IPS-NIHi11 (cell line): ENCODE measurements around the gene AMER3.

Source experiments
- DNase-seq: peaks from one replicate; pipeline ENCODE4 v3.0.0; 2012; ENCODE audit warnings: mixed read lengths, low spot score

The AMER3 gene

DNA sequence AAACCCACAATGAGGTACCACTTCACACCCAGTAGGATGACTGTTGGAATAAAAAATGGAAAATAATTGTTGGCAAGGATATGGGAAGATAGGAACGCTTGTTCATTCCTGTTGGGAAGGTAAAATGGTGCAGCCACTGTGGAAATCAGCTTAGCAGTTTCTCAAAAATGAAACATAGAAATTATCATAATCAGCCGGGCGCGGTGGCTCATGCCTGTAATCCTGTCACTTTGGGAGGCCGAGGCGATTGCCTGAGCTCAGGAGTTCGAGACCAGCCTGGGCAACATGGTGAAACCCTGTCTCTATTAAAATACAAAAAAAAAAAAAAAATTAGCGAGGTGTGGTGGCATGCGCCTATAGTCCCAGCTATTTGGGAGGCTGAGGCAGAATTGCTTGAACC is 23.4 kb downstream of the AMER3 start:
- DNase-seq: no peak

DNA sequence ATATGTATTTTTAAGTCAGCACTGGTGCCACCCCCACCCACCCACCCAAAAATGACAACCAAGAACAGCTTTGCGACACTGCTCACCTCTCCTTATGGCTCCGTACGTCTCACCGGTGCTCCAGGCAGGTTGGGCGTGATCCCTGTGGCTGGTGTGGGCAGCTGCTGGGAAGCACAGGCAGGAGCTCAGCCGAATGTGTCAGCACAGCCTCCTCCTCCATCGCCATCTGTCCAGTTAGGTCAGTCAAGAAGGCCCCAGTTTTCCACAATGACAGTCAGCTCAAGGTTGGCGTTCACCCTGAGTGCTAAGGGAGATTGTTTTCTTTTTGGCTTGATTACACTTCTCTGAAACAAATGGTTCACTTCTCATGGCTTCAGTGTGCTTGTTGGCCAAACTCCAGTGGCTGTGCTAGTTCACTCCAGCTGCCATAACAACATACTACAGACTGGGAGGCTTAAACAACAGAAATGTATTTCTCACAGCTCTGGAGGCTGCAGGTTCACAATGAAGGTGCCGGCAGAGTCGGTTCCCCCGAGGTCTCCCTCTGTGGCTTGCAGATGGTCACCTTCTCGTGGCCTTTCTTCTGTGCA is 30.2 kb downstream of the AMER3 start:
- no peak for DNase-seq

DNA sequence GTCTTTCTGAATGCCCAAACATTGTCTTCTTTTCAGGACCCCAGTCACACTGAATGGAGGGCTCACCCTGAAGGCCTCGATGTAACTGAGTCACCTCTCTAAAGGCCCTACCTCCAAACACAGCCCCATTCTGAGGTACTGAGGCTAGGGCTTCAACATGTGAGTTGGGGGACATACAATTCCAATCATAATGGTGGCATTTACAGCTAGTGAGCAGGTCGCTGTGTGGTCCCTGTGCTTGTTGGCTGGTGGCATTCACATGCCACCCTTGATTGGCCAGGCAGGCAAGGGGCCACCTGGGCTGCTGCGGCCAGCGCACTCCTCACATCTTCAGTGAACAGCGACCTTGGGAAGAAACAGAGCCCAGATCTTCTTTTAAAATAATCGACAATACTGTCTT is 30.7 kb downstream of the AMER3 start:
- DNase-seq: no peak

DNA sequence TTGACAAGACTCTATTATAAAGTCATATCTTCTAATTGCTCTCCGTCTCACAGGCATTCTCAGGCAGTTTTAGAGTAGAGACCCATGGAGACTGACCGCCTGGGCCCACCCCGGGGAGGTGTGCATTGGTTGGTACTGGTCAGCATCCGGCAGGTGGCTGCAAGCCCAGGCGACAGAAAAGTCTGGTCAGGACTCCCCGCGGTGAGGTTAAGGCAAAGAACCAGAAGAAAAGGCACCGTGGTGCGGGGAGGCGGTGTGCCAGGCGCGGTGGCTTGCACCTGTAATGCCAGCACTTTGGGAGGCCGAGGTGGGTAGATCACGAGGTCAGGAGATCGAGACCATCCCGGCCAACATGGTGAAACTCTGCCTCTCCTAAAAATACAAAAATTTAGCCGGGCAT is 32.5 kb downstream of the AMER3 start:
- DNase-seq: no peak

DNA sequence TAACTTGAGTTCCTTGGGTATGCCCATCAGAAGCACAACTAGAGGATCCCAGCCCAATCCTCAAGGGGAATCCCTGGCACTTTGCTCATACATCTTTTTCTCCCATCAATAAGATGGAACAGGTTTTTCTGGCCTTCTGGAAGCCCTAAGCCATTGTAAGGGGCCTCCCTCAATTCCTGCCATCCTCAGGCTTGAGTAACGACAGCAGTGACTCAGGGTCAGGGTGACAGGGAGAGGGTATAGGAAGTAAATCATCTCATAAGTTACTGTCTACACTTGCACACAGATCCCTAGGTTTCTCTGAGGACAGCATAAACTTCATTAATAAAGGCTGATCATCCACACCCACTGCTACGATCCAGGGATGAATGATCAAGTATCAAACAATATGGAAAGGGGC is 35.0 kb downstream of the AMER3 start:
- DNase-seq: no peak

DNA sequence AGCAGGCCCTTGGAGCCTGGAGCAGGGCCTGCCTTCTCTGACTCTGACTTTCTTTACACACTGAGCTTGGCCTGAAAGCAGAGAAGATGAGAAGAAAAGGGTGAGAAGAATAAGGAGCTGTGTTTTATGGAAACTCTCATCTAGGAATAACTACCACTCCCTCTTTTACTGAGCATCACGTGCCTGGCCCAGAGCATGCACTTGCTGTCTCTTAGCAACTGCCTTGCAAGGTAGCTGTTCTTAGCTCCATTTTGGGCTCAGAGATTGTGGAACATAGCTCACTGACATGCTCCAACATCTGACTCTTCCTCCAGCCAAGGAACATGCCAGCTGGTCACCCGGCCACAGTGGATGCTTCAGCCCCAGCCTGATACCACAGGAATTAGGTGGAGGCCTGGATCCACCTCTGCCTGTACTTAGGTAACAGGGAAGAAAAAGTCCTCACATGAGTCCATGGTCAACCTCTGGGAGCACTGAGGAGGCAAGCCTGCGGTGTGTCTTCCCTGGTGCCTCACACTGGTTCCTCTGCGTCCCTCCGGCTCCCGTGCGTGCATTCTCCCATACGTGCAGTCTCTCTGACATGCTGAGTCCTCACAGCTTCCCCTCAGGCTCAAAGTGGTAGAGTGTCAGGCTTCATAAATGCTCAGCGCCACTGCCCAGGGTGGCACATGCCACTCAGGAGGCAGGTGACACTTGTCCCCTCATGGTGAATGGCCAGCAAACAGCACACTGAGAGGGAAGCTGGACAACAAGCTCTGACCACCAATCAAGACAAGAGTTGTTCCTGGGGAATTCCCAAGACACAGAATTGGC is 35.7 kb downstream of the AMER3 start:
- DNase-seq: no peak

DNA sequence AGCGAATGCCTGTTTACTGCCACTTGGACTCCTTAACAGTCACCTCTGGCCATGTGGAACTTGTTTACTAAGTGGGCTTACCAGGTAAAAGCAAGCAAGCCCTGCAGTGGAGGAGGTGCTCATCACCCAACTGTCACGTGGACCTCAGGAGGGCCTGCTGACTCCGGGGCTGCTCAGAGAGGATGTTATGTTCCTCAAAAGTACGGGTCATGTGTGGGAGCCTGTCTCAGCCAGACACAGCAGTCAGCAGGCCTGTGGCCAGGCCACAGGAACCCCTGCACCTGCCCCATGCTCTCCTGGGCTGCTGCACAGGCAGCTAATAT is 36.2 kb downstream of the AMER3 start:
- DNase-seq: no peak

DNA sequence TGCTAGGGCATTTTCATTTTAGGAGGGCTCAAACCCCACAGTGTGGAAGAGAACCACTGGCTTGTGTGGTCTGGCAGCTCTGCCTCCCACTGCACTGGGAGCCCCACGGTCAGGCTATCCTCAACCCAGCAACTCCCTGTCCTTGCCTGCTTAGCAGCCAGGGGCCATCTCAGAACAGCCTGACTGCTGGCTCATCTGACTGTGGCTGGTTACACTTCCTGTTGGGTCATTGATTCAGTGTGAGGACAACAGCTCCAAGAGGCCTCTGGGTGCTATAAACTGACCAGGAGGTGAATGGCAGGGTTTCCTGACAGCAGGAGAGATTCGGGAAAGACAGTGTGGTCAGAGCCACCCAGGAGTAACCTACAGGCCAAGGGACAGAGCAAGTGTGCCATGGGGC is 40.1 kb downstream of the AMER3 start:
- no peak for DNase-seq

DNA sequence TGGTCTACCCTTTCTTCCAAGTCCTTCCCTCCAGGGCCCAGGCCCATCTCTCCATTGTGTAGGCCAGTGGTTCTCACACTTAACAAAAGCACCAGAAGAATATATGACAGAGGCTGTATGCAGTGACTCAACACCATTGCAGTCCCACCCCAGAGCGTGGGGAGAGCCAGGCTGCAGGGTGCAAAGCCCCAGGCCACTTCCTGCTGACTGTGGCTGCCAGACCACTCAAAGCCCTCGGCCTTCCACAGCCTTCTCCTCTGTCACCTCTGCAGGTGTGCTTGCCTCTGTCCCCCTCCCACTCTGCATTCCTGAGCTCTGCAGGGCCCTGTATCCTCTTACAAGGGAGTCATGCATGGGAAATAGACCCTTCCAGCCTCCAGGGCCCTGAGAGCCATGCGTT is 41.0 kb downstream of the AMER3 start:
- DNase-seq: peak; percentile 53

DNA sequence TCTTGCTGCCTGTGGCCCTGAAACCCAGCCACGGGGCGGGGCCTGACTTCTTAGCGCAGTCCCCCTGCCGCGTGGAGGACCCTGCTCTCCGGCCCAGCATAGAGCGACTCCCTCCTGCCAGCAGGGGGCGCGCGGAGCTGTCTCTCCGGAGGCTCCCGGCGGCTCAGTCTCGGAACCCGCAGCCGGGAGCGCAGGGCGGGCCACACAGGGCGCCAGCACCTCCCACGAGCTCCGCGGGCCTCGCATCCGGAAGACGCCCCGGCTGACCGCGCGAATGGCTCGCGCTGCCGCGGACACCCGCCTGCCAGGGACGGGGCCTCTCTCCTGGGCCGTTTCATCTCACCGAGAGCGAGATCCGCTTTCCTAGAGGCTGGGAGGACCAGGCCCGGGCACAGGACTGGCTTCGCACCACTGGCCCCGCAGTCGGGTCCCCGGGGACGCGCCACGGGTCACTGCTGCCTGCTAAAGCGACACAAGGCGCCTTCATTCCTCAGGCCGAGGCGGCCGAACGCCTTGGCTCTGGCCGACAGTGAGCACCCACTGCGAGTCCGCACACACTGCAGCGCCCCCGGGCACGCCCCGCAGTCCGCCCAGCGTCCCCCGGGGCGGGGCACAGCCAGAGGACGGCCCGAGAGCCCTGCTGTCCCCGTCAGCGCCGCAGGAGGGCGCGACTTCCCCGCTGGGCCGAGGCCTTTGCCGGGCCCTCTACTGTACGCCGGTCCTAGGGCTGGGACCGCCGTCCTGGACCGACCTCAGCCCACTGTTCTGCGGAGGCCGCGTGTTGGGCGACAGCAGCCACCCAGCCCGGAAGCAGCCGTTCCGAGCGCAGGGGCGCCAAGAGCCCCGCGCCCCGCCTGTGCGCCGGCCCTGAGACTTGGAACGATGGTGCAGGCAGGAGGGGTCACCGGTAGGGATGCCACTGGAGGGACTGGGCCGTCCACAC is 42.4 kb downstream of the AMER3 start:
- DNase-seq: peak; percentile 92

DNA sequence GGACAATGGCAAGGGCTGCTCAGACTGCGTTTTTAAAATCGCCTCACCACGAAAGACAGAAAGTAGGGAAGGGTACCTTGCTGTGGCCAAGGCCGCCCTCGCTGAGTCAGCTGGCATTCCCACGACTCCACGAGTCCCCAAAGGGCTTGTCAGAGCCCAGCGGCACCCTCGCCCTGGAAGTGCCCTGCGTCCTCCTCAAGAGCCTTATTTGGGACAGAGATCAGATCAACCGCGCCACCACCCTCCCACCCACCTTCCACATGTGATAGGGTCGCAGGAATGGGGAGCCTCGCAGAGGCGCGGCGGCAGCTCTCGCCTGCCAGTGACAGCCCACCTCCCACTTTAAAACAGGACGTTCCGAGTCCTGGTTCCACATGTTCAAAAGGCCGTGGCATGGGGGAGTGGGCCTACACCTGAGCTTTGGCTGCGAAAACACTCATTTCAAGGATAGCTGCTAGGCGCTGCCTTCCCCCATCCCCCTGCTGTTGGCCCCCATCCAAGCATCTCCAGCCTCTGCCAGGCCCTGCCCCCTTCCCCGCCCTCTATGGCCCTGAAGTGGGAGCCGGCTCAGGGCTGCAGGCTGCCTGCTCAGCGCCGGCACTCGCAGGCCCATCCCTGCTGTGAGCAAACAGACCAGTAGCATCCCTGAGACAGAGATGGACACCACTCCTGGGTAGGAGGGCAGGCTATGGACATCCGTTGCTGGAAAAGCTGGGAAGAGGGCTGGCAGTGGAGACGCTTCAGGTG is 43.3 kb downstream of the AMER3 start:
- peak; percentile 71 for DNase-seq

DNA sequence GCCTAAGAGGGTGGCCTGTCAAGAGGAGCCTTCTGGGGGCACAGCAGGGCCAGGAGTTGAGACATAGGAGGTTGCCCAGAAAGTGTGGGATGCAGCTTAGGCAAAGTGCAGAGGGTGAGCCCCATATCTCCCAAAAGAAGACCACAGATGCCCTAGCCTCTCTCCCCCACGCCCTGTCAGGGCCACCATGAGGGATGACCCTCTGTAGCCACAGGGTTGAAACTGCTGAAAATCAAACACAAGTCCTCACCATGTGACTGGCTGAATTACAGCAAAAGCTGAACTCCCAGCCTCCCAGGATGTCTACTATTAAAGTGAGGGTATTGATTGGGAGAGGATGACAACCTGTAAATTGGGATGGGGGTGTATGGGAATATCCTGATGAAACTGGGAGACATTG is 44.0 kb downstream of the AMER3 start:
- DNase-seq: no peak

DNA sequence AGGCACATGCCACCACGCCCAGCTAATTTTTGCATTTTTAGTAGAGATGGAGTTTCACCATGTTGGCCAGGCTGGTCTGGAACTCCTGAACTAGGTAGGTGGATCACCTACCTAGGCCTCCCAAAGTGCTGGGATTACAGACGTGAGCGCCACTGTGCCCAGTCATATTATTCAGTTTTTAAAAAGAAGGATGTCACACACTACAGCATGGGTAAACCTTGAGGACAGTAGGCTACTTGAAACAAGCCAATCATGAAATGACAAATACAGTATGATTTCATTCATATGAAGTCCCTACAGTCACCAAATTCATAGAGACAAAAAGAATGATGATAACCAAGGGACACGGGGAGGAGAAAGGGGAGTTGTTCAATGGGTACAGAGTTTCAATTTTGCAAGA is 50.3 kb downstream of the AMER3 start:
- no peak for DNase-seq

DNA sequence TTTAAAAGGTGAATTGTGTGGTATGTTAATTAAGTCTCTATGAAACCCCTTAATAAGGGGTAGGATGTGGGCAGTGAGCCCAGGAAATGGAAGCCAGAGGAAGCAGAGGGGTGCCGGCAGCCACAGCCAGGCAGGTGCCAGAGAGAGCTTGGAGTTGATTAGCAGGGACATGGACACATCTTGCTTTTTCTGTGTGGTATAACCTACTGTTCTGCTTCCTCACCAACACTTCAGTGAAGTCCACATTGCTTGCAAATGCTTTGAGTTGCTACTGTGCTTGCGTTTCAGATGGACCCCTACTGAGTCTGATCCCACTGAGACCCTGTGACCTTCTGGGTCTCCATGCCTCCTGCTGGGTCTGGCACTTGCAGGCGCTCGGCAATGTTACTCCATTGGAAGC is 51.0 kb downstream of the AMER3 start:
- no peak for DNase-seq

DNA sequence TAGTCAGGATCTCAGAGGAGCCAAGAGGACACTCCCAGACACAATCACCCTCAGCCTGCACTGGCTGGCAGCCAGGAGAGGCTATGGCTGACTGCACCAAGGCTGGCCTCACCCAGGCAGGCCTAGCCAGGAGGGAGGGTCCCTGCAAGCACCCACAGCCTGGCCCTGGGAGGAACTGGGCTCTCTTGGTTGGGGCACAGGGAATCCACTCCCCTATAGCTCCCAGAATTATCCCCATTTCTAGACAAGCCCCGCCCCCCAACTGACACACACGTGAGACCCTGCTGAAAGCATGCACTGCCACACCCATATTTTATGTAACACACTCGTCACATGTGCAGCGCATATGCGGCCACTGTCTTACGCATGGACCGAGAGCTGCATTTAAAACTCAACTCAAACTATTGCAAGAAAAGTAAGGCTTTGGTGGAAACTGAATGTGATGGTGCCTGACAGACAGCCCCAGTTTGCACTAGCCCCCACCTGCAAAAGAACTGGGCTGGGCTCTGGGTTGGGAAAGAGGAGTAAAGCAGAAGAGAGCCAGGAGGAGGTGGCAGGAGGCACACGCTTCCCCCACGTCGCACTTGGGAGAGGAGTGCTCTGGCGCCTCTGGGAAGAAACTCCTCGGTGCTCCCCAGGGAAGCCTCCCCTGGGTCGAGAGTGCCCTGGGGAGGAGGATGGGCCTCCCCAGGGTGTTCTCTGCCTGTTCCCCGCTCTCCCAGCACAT is 52.5 kb downstream of the AMER3 start:
- no peak for DNase-seq

DNA sequence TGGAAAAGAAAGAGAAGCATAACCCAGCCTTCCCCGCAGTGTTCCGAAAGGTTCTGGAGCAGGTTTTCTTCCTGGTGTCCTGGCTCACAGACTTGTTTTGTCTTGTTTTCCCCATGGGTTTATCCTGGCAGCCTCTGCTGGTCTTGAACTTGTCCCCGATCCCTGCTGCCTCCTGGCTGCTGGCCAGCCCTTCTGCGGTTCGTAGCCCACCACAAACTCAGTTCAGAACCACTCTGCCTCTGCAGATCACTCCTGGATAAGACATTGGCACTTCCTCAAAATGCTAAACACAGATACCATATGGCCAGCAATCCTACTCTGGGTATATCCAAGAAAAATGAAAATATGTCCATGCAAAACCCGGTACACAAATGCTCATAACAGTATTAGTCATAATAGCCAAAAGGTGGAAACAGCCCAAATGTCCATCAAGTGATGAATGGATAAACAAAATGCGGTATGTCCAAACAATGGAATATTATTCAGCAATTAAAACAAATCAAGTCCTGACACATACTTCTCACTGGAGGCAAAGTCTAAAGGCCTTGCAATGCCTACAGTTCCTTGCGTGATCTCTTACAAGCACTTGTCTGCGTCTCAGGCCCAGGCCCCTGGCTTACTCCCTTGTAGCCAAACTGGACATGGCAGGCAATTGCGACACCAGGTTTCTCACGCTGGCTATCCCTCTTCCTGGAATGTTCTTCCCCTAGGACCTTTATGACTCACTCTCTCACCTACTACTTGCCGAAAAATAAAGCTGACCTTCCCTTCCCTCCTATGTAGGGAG is 53.3 kb downstream of the AMER3 start:
- DNase-seq: no peak

DNA sequence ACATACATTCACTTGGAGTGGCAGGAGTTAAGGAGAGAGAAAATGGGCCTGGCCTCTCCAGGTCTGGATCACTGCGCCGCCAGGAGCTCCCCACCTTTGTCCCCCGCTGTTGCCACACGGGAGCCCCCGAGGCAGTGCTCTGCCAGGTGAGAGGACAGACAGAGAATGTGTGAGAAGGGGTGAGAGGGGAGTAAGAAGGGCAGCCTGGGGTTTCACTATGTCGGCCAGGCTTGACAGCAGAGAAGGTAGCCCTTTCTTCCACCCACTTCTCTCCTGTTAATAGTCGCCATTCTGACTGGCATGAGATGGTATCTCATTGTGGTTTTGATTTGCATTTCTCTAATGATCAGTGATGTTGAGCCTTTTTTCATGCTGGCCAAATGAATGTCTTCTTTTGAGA is 55.1 kb downstream of the AMER3 start:
- DNase-seq: no peak

DNA sequence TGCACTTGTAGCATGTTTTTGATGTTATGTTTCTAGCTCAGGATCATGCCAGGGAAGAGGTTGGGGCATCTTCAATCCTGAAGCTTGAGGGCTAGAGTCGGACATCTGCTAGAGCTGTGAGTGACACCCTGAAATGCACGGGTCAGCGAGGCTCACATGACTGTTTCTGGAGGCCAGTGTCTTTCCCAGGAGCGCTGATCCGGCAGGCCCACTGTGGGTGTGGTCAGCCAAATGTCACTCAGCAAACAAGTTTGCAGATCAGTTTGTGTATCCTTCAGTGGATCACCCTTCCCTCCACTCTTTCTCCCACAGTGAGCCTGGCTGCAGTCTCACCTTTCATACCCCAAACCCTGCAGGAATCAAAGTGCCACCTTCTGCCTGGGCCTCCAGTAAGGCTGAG is 58.4 kb downstream of the AMER3 start:
- no peak for DNase-seq

DNA sequence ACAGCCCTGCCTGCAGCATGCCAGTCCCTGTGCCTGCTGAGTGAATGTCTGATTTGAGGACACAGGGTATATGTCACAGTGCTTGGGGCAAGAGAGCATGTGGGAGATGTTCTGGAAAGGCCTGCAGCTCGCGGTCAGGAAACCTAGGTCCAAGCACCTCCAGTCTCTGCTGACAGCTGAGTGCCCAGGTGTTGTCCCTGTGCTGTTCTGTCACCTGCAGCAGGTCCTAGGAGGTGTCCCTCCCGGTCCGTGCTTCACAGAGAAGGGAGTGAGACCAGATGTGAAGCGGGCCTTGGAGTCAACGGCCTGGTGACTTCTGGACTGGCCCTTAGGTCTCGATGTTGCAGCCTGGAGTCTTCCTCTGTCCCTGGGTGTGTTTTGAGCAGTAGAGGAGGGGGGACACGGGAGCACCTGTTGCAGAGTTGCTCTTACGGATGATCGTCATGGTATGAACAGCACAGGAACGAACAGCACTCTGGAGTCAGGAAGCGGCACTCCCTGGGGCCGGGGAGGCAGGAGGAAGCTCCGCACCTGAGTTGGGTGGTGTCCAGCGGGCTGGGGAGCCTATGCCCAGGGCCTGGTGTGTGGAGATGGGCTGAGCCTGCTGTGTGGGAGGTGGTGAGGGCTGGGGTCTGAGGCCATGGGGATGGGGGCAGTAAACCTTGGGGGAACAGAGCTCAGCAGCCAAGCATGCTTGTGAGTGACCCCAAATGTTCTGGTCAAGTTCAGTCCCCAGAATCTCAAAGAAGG is 59.8 kb downstream of the AMER3 start:
- DNase-seq: no peak
